Measurements from ENCODE around the gene CERS6. TPM values are rescaled to one million over a fixed set of nuclear protein-coding genes. Genes with fewer than 3 reads are reported as not detected.

CERS6 gene
- polyA plus RNA-seq, 1 donor from 2014 or later: 59.3 TPM

DNA sequence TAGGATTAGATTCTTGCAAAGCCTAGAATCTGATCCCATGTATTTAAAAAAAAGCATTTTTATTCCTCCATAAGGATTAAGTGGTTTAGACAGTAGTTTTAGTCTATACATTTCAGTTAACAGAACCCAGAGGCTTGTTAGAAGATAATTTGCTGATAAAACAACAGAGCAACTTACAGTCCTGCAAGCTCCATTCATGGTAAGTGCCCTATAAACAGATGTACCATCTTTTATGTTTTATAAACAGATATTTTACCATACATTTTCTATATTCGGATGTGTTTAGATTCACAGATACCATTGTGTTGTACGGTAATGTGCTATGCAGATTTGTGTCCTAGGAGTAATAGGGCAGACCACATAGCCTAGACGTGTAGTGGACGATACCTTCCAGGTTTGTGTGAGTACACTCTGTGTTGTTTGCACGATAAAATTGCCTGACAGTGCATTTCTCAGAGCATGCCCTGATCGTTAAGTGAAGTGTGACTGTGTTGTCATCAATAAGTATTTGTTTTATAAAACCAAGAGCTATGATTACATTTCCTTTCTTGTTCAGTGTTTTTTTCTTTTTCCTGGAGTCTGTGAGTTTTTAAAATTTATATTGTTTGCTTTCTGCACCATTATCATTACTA, 54.2 kb downstream of the CERS6 start:
- Histone ChIP-seq H3K36me3 (ENCODE audit: insufficient read depth, low read length) (no peaks in the 10 kb centered on the region), H3K27ac (ENCODE audit: low read length) (no peak overlapping the region), H2AFZ (ENCODE audit: low read depth, low read length) (no peak overlapping the region), H3K27me3 (ENCODE audit: insufficient read depth, low read depth, low read length) (no peaks in the 10 kb centered on the region), H3K4me3 (ENCODE audit: low read length) (no peak overlapping the region), H3K79me2 (replicated peaks; ENCODE audit: insufficient read depth, low read length) (peaks cover 25% of the 10 kb centered on the region), H3K9ac (ENCODE audit: low read length) (no peak overlapping the region), H4K20me1 (ENCODE audit: insufficient read depth) (no peaks in the 10 kb centered on the region), H3K4me2 (ENCODE audit: low read length) (no peak overlapping the region), H3F3A (ENCODE audit: insufficient read depth, low read length, poor library complexity, severe bottlenecking) (no peaks in the 10 kb centered on the region), H3K9me2 (ENCODE audit: insufficient read depth, low read length) (no peaks in the 10 kb centered on the region), H3K9me3 (ENCODE audit: low read length) (no peaks in the 10 kb centered on the region)
- TF ChIP-seq TAF1 (IDR thresholded peaks at IDR 0.05; ENCODE audit: low read depth): no peak
- TF ChIP-seq, protein P1, sequence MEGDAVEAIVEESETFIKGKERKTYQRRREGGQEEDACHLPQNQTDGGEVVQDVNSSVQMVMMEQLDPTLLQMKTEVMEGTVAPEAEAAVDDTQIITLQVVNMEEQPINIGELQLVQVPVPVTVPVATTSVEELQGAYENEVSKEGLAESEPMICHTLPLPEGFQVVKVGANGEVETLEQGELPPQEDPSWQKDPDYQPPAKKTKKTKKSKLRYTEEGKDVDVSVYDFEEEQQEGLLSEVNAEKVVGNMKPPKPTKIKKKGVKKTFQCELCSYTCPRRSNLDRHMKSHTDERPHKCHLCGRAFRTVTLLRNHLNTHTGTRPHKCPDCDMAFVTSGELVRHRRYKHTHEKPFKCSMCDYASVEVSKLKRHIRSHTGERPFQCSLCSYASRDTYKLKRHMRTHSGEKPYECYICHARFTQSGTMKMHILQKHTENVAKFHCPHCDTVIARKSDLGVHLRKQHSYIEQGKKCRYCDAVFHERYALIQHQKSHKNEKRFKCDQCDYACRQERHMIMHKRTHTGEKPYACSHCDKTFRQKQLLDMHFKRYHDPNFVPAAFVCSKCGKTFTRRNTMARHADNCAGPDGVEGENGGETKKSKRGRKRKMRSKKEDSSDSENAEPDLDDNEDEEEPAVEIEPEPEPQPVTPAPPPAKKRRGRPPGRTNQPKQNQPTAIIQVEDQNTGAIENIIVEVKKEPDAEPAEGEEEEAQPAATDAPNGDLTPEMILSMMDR (IDR thresholded peaks at IDR 0.05; ENCODE audit: poor library complexity, severe bottlenecking): no peak
- no peak for TF ChIP-seq MXI1 (conservative IDR thresholded peaks at IDR 0.05; ENCODE audit: poor library complexity, severe bottlenecking)
- TF ChIP-seq POLR2AphosphoS5 (IDR thresholded peaks at IDR 0.05): no peak
- no peak for TF ChIP-seq EZH2 (IDR thresholded peaks at IDR 0.05; ENCODE audit: borderline replicate concordance, insufficient read depth, low read length, poor library complexity, severe bottlenecking)
- no peak for TF ChIP-seq EP300 (conservative IDR thresholded peaks at IDR 0.05; ENCODE audit: poor library complexity, severe bottlenecking)
- TF ChIP-seq SMC3 (conservative IDR thresholded peaks at IDR 0.05; ENCODE audit: poor library complexity): no peak
- TF ChIP-seq, protein P2, sequence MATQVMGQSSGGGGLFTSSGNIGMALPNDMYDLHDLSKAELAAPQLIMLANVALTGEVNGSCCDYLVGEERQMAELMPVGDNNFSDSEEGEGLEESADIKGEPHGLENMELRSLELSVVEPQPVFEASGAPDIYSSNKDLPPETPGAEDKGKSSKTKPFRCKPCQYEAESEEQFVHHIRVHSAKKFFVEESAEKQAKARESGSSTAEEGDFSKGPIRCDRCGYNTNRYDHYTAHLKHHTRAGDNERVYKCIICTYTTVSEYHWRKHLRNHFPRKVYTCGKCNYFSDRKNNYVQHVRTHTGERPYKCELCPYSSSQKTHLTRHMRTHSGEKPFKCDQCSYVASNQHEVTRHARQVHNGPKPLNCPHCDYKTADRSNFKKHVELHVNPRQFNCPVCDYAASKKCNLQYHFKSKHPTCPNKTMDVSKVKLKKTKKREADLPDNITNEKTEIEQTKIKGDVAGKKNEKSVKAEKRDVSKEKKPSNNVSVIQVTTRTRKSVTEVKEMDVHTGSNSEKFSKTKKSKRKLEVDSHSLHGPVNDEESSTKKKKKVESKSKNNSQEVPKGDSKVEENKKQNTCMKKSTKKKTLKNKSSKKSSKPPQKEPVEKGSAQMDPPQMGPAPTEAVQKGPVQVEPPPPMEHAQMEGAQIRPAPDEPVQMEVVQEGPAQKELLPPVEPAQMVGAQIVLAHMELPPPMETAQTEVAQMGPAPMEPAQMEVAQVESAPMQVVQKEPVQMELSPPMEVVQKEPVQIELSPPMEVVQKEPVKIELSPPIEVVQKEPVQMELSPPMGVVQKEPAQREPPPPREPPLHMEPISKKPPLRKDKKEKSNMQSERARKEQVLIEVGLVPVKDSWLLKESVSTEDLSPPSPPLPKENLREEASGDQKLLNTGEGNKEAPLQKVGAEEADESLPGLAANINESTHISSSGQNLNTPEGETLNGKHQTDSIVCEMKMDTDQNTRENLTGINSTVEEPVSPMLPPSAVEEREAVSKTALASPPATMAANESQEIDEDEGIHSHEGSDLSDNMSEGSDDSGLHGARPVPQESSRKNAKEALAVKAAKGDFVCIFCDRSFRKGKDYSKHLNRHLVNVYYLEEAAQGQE (IDR thresholded peaks at IDR 0.05; ENCODE audit: borderline replicate concordance): no peak

DNA sequence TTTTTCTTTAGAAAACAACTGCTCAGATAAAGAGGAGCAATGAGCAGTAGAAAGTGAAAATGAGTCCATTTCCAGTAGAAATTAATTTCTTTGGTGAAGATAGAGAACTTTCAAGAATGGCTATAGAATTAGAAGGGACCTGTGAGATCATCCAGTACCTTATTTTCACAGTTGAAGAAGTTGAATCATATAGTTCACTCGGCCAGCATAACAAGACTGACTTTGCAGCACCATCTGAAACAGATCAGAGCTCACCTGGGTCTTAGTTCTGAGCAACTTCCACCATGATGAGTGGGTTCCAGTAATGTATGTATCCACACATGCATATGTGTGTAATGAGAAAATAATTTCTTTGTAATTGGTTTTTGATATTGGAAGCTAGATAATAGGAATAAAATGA, 58.6 kb downstream of the CERS6 start:
- no peak overlapping the region for H2AFZ ChIP-seq (ENCODE audit: low read depth, low read length)
- no peak overlapping the region for H3K9ac ChIP-seq (ENCODE audit: low read length)
- H3K4me2 ChIP-seq (ENCODE audit: low read length): no peak overlapping the region
- no peaks in the 10 kb centered on the region for H3K9me3 ChIP-seq (ENCODE audit: low read length)
- peaks cover 30% of the 10 kb centered on the region for H3K79me2 ChIP-seq (replicated peaks; ENCODE audit: insufficient read depth, low read length)
- H3K9me2 ChIP-seq (ENCODE audit: insufficient read depth, low read length): no peaks in the 10 kb centered on the region
- no peak overlapping the region for H3K27ac ChIP-seq (ENCODE audit: low read length)
- H4K20me1 ChIP-seq (ENCODE audit: insufficient read depth): no peaks in the 10 kb centered on the region
- no peaks in the 10 kb centered on the region for H3K27me3 ChIP-seq (ENCODE audit: insufficient read depth, low read depth, low read length)
- no peak overlapping the region for H3K4me3 ChIP-seq (ENCODE audit: low read length)
- no peaks in the 10 kb centered on the region for H3F3A ChIP-seq (ENCODE audit: insufficient read depth, low read length, poor library complexity, severe bottlenecking)
- TF ChIP-seq EZH2 (IDR thresholded peaks at IDR 0.05; ENCODE audit: borderline replicate concordance, insufficient read depth, low read length, poor library complexity, severe bottlenecking) (no peak), SMC3 (conservative IDR thresholded peaks at IDR 0.05; ENCODE audit: poor library complexity) (no peak), MXI1 (conservative IDR thresholded peaks at IDR 0.05; ENCODE audit: poor library complexity, severe bottlenecking) (no peak), POLR2AphosphoS5 (IDR thresholded peaks at IDR 0.05) (no peak)
- TF ChIP-seq, protein P2 (IDR thresholded peaks at IDR 0.05; ENCODE audit: borderline replicate concordance): no peak
- TF ChIP-seq, protein P1 (IDR thresholded peaks at IDR 0.05; ENCODE audit: poor library complexity, severe bottlenecking): no peak
- H3K36me3 ChIP-seq (ENCODE audit: insufficient read depth, low read length): no peaks in the 10 kb centered on the region
